WTC11 (cell line): Measurements from ENCODE around the gene AK3. TPM values are rescaled to one million over a fixed set of nuclear protein-coding genes. Genes with fewer than 3 reads are reported as not detected.
A peak's percentile ranks its signal among the peaks of the same experiment; 100 is the strongest.

ENCODE experiments used
- ATAC-seq: fragments of 200-7000 bp; cut with Tn5 transposase; 2 replicates; pipeline ENCODE4 v1.10.0; 2021; ENCODE audit warnings: mild to moderate bottlenecking, moderate library complexity
- CTCF ChIA-PET: fragments of 300-600 bp; sonication (Branson Sonifier 250); formaldehyde crosslinking; loops from one replicate; lab custom pipeline; 2021; ENCODE audit warnings: antibody characterized with exemption; lab: Charles Lee
- POLR2A ChIA-PET: fragments of 350-600 bp; sonication (Branson Sonifier 250); formaldehyde crosslinking; loops from one replicate; lab custom pipeline; 2021; ENCODE audit warnings: antibody characterized with exemption; lab: Charles Lee
- DNase-seq: peaks from one replicate; pipeline ENCODE4 v3.0.0; 2021; ENCODE audit warnings: low spot score
- H3K27ac Mint-ChIP-seq: 2 replicates; pipeline ENCODE4 v1.8.0; 2021; ENCODE audit warnings: mixed read lengths
- H3K27me3 Mint-ChIP-seq: 2 replicates; pipeline ENCODE4 v1.8.0; 2021; ENCODE audit warnings: low read depth, mild to moderate bottlenecking, moderate library complexity, mixed read lengths
- H3K36me3 Mint-ChIP-seq: 2 replicates; pipeline ENCODE4 v1.8.0; 2021; ENCODE audit warnings: mixed read lengths
- H3K4me1 Mint-ChIP-seq: 2 replicates; pipeline ENCODE4 v1.8.0; 2022; ENCODE audit warnings: mixed read lengths
- H3K4me3 Mint-ChIP-seq: 2 replicates; pipeline ENCODE4 v1.8.0; 2021; ENCODE audit warnings: mild to moderate bottlenecking, moderate library complexity, mixed read lengths
- H3K9me3 Mint-ChIP-seq: 2 replicates; pipeline ENCODE4 v1.8.0; 2021; ENCODE audit warnings: mixed read lengths
- ELF4 ChIP-seq: sonication (generic); formaldehyde crosslinking; IDR thresholded peaks from 2 replicates; pipeline ENCODE4 v1.8.1; 2022; ENCODE audit warnings: low read depth, mild to moderate bottlenecking, moderate library complexity, missing genetic modification reagents
- EMX1 ChIP-seq: fragments of 250-450 bp; sonication (Bioruptor Pico); IDR thresholded peaks from 2 replicates; pipeline ENCODE4 v1.8.0; 2021; ENCODE audit warnings: mild to moderate bottlenecking
- FOXJ3 ChIP-seq: sonication (generic); formaldehyde crosslinking; IDR thresholded peaks from 2 replicates; pipeline ENCODE4 v1.9.0; 2021; ENCODE audit warnings: missing genetic modification reagents, mild to moderate bottlenecking, borderline replicate concordance
- GABPB1 ChIP-seq: sonication (generic); formaldehyde crosslinking; IDR thresholded peaks from 2 replicates; pipeline ENCODE4 v1.8.1; 2023; ENCODE audit warnings: mild to moderate bottlenecking, missing genetic modification reagents
- JUN ChIP-seq: sonication (generic); formaldehyde crosslinking; IDR thresholded peaks from 2 replicates; pipeline ENCODE4 v1.8.0; 2023; ENCODE audit warnings: mild to moderate bottlenecking, missing genetic modification reagents
- NFATC4 ChIP-seq: fragments of 250-450 bp; sonication (Bioruptor Pico); IDR thresholded peaks from 2 replicates; pipeline ENCODE4 v1.9.0; 2021; ENCODE audit warnings: mild to moderate bottlenecking
- NR1H2 ChIP-seq: sonication (generic); formaldehyde crosslinking; IDR thresholded peaks from 2 replicates; pipeline ENCODE4 v1.9.0; 2021; ENCODE audit warnings: mild to moderate bottlenecking, moderate library complexity, missing genetic modification reagents
- SMAD3 ChIP-seq: sonication (generic); formaldehyde crosslinking; IDR thresholded peaks from 2 replicates; pipeline ENCODE4 v1.8.0; 2022; ENCODE audit warnings: missing genetic modification reagents, mild to moderate bottlenecking, borderline replicate concordance
- TEAD4 ChIP-seq: sonication (generic); formaldehyde crosslinking; IDR thresholded peaks from 2 replicates; pipeline ENCODE4 v1.8.0; 2022; ENCODE audit warnings: mild to moderate bottlenecking, missing genetic modification reagents
- total RNA-seq: library from RNA; stranded (reverse); gene quantifications from 3 replicates; pipeline ENCODE4 v1.2.3, GENCODE V29; 2021
- TF ChIP-seq, protein P1 (sequence below): sonication (generic); formaldehyde crosslinking; IDR thresholded peaks from 2 replicates; pipeline ENCODE4 v1.8.1; 2023; ENCODE audit warnings: mild to moderate bottlenecking, missing genetic modification reagents, moderate library complexity
- TF ChIP-seq, protein P2 (sequence below): sonication (generic); formaldehyde crosslinking; conservative IDR thresholded peaks from 2 replicates; pipeline ENCODE4 v1.8.1; 2023; ENCODE audit warnings: mild to moderate bottlenecking, low read depth, missing genetic modification reagents, moderate library complexity
- TF ChIP-seq, protein P3 (sequence below): sonication (generic); formaldehyde crosslinking; IDR thresholded peaks from 2 replicates; pipeline ENCODE4 v1.8.1; 2022; ENCODE audit warnings: mild to moderate bottlenecking, moderate library complexity, missing genetic modification reagents
- TF ChIP-seq, protein P4 (sequence below): fragments of 250-450 bp; sonication (Bioruptor Pico); conservative IDR thresholded peaks from 2 replicates; pipeline ENCODE4 v1.9.0; 2021; ENCODE audit warnings: mild to moderate bottlenecking
- TF ChIP-seq, protein P5 (sequence below): sonication (generic); formaldehyde crosslinking; IDR thresholded peaks from 2 replicates; pipeline ENCODE4 v1.8.1; 2023; ENCODE audit warnings: mild to moderate bottlenecking, missing genetic modification reagents
- TF ChIP-seq, protein P6 (sequence below): fragments of 250-450 bp; sonication (Bioruptor Pico); IDR thresholded peaks from 2 replicates; pipeline ENCODE4 v1.9.0; 2021; ENCODE audit warnings: mild to moderate bottlenecking
- TF ChIP-seq, protein P7 (sequence below): fragments of 250-450 bp; sonication (Bioruptor Pico); IDR thresholded peaks from 2 replicates; pipeline ENCODE4 v1.8.0; 2021; ENCODE audit warnings: mild to moderate bottlenecking

AK3 gene
- total RNA-seq, 1 experiment from 2014 or later = 28.5 TPM

DNA sequence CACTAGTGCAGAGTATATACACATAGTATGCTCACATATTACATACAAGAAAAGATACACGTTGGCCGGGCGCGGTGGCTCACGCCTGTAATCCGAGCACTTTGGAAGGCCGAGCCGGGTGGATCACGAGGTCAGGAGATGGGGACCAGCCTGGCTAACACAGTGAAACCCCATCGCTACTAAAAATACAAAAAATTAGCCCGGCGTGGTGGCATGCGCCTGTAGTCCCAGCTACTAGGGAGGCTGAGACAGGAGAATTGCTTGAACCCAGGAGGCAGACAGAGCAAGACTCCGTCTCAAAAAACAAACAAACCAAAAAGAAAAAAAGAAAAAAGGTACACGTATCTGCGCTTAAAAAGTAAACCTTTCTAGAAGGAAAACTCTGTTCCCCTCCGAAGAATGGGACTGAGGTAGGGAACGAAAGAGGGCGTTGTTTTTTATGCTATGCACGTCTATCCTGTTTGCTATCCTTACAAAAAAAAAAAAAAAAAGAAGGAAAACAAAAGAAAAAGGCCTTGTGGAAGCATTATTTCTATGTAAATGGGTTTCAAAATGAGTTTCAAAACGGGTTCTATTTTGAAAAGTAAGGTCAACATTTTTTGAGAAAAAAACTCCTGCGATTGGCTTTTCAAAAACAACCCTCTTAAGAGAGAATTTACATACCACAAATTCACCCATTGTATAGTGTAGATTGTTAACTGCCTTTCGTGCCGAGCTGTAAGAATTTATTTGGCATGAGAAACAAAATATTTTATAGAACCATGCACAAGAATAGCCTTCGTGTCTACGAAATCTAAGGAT is 1.2 kb downstream of the AK3 start (continued):
- TF ChIP-seq, protein P1, sequence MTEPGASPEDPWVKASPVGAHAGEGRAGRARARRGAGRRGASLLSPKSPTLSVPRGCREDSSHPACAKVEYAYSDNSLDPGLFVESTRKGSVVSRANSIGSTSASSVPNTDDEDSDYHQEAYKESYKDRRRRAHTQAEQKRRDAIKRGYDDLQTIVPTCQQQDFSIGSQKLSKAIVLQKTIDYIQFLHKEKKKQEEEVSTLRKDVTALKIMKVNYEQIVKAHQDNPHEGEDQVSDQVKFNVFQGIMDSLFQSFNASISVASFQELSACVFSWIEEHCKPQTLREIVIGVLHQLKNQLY (CRISPR knock-in tag) = no peak
- TF ChIP-seq, protein P2, sequence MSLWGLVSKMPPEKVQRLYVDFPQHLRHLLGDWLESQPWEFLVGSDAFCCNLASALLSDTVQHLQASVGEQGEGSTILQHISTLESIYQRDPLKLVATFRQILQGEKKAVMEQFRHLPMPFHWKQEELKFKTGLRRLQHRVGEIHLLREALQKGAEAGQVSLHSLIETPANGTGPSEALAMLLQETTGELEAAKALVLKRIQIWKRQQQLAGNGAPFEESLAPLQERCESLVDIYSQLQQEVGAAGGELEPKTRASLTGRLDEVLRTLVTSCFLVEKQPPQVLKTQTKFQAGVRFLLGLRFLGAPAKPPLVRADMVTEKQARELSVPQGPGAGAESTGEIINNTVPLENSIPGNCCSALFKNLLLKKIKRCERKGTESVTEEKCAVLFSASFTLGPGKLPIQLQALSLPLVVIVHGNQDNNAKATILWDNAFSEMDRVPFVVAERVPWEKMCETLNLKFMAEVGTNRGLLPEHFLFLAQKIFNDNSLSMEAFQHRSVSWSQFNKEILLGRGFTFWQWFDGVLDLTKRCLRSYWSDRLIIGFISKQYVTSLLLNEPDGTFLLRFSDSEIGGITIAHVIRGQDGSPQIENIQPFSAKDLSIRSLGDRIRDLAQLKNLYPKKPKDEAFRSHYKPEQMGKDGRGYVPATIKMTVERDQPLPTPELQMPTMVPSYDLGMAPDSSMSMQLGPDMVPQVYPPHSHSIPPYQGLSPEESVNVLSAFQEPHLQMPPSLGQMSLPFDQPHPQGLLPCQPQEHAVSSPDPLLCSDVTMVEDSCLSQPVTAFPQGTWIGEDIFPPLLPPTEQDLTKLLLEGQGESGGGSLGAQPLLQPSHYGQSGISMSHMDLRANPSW (CRISPR knock-in tag) = no peak
- TF ChIP-seq ELF4 (no peak), EMX1 (CRISPR knock-in tag) (no peak), SMAD3 (CRISPR knock-in tag) (no peak), TEAD4 (CRISPR knock-in tag) (no peak), NR1H2 (CRISPR knock-in tag) (no peak), JUN (CRISPR knock-in tag) (no peak)
- TF ChIP-seq, protein P3, sequence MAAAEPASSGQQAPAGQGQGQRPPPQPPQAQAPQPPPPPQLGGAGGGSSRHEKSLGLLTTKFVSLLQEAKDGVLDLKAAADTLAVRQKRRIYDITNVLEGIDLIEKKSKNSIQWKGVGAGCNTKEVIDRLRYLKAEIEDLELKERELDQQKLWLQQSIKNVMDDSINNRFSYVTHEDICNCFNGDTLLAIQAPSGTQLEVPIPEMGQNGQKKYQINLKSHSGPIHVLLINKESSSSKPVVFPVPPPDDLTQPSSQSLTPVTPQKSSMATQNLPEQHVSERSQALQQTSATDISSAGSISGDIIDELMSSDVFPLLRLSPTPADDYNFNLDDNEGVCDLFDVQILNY (CRISPR knock-in tag) = no peak
- TF ChIP-seq, all 79 proteins: peak for 0

DNA sequence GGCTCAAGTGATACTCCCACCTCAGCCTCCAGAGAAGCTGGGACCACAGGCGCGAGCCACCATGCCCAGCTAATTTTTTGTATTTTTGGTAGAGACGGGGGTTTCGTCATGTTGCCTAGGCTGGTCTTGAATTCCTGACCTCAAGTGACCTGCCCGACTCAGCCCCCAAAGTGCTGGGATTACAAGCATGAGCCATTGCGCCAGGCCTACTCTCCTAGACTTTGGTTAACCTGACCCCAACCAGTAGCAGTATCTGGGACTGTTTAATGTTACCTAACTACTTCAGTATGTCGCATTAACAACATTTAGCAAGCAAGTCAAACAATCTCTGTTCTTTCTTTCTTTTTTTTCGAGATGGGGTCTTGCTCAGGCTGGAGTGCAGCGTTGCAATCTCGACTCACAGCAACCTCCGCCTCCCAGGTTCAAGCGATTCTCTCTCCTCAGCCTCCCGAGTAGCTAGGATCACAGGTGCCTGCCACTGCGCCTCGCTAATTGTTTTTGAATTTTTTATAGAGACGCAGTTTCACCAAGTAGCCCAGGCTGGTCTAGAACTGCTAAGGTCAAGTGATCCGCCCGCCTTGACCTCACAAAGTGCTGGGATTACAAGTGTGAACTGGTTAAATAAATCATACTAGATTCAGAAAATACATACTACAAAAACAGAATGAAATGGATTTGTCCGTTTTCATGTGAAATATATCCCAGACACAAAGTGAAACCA is 2.0 kb downstream of the AK3 start:
- peak overlapping the region; percentile 84 for H3K4me3 Mint-ChIP-seq
- DNase-seq = no peak
- TF ChIP-seq, protein P4, sequence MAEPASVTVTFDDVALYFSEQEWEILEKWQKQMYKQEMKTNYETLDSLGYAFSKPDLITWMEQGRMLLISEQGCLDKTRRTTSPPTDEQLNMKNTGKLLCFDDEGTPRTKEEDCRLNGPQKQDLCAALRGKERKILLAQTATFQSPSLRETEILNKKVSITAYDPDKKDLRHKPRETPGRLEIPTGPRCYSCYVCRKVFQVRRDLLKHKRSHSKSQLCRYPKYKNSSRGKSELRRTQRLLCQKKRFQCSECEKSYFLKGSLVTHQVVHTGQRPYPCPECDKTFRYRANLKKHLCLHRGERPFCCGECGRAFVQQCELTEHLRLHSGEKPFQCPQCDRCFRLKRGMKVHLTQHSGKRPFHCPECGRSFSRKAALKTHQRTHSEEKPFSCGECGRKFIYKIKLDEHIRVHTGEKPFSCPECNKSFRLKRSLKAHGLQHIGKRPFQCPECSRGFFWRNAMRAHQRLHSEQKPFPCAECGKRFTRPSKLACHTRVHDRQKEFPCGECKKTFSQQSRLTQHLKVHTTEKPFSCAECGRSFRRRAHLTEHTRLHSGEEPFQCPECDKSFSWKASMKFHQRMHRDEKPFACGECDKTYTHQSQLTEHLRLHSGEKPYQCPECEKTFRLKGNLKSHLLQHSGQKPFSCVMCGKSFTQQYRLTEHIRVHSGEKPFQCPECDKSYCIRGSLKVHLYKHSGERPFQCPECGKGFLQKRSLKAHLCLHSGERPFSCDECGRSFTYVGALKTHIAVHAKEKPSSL (CRISPR knock-in tag) = no peak
- TF ChIP-seq, protein P5, sequence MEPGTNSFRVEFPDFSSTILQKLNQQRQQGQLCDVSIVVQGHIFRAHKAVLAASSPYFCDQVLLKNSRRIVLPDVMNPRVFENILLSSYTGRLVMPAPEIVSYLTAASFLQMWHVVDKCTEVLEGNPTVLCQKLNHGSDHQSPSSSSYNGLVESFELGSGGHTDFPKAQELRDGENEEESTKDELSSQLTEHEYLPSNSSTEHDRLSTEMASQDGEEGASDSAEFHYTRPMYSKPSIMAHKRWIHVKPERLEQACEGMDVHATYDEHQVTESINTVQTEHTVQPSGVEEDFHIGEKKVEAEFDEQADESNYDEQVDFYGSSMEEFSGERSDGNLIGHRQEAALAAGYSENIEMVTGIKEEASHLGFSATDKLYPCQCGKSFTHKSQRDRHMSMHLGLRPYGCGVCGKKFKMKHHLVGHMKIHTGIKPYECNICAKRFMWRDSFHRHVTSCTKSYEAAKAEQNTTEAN (CRISPR knock-in tag) = no peak
- TF ChIP-seq, protein P6, sequence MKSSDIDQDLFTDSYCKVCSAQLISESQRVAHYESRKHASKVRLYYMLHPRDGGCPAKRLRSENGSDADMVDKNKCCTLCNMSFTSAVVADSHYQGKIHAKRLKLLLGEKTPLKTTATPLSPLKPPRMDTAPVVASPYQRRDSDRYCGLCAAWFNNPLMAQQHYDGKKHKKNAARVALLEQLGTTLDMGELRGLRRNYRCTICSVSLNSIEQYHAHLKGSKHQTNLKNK (CRISPR knock-in tag) = no peak
- no peak for TF ChIP-seq FOXJ3 (CRISPR knock-in tag)
- no peak for TF ChIP-seq NFATC4 (CRISPR knock-in tag)
- TF ChIP-seq, protein P7, sequence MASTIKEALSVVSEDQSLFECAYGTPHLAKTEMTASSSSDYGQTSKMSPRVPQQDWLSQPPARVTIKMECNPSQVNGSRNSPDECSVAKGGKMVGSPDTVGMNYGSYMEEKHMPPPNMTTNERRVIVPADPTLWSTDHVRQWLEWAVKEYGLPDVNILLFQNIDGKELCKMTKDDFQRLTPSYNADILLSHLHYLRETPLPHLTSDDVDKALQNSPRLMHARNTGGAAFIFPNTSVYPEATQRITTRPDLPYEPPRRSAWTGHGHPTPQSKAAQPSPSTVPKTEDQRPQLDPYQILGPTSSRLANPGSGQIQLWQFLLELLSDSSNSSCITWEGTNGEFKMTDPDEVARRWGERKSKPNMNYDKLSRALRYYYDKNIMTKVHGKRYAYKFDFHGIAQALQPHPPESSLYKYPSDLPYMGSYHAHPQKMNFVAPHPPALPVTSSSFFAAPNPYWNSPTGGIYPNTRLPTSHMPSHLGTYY (CRISPR knock-in tag) = no peak
- peak; percentile 22; the same call in 1 of the 2 replicates for TF ChIP-seq GABPB1 (CRISPR knock-in tag)
- ATAC-seq = no peak
- ChIA-PET CTCF (no interaction called here), POLR2A (interaction anchor here (1.0 kb wide), 1 partner anchor 20 kb away, joined by 3 read pairs; no protein-coding TSS in a partner anchor)
- H3K27me3 Mint-ChIP-seq = no peaks in the 10 kb centered on the region
- H3K27ac Mint-ChIP-seq = peak overlapping the region; percentile 68
- H3K9me3 Mint-ChIP-seq = no peaks in the 10 kb centered on the region
- peaks cover 34% of the 10 kb centered on the region for H3K4me1 Mint-ChIP-seq
- H3K36me3 Mint-ChIP-seq = no peaks in the 10 kb centered on the region
